OCI-LY1 (cell line): ENCODE data around the gene DCTD.

Experiments used
- H2AFZ ChIP-seq: fragments of 200-600 bp; sonication (generic), shearing (Covaris generic); 2 replicates; pipeline ENCODE4 v1.6.0; 2014; ENCODE audit warnings: antibody characterized with exemption, mild to moderate bottlenecking, low read length
- H3F3A ChIP-seq: fragments of 200-600 bp; sonication (generic), shearing (Covaris generic); 2 replicates; pipeline ENCODE4 v1.6.0; 2014; ENCODE audit warnings: mild to moderate bottlenecking, antibody characterized with exemption, low read length, moderate library complexity; ENCODE audit not compliant: insufficient read depth
- H3K27ac ChIP-seq: fragments of 200-600 bp; sonication (generic); 2 replicates; pipeline ENCODE4 v1.5.1; 2014; ENCODE audit warnings: low read length, mixed run types, mild to moderate bottlenecking, low read depth; ENCODE audit not compliant: poor library complexity, severe bottlenecking
- H3K27me3 ChIP-seq: fragments of 200-600 bp; sonication (generic); 2 replicates; pipeline ENCODE4 v1.6.0; 2014; ENCODE audit warnings: antibody characterized with exemption, mild to moderate bottlenecking, low read length, moderate library complexity; ENCODE audit not compliant: insufficient read depth
- H3K36me3 ChIP-seq: fragments of 200-600 bp; sonication (generic); 2 replicates; pipeline ENCODE4 v1.6.1; 2014; ENCODE audit warnings: mild to moderate bottlenecking, antibody characterized with exemption, low read length, moderate library complexity, mixed read lengths; ENCODE audit not compliant: insufficient read depth
- H3K4me1 ChIP-seq: fragments of 200-600 bp; sonication (generic); 2 replicates; pipeline ENCODE4 v1.5.1; 2014; ENCODE audit warnings: mild to moderate bottlenecking, low read length, moderate library complexity; ENCODE audit not compliant: insufficient read depth, severe bottlenecking
- H3K4me2 ChIP-seq: fragments of 200-600 bp; sonication (generic), shearing (Covaris generic); 2 replicates; pipeline ENCODE4 v1.6.1; 2014; ENCODE audit warnings: low read length
- H3K4me3 ChIP-seq: fragments of 200-600 bp; sonication (generic); 2 replicates; pipeline ENCODE4 v1.5.1; 2014; ENCODE audit warnings: low read length, low read depth, mild to moderate bottlenecking, mixed read lengths; ENCODE audit not compliant: poor library complexity, severe bottlenecking
- H3K79me2 ChIP-seq: fragments of 200-600 bp; shearing (Covaris generic); 2 replicates; pipeline ENCODE4 v1.6.1; 2016; ENCODE audit warnings: mixed run types, low read length, mixed read lengths; ENCODE audit not compliant: insufficient read depth
- H3K9ac ChIP-seq: fragments of 200-600 bp; sonication (generic), shearing (Covaris generic); 2 replicates; pipeline ENCODE4 v1.6.1; 2014; ENCODE audit warnings: mild to moderate bottlenecking, low read length, mixed read lengths
- H3K9me2 ChIP-seq: fragments of 200-600 bp; sonication (generic), shearing (Covaris generic); 2 replicates; pipeline ENCODE4 v1.6.1; 2014; ENCODE audit warnings: low read depth, mild to moderate bottlenecking, low read length, mixed read lengths
- H3K9me3 ChIP-seq: fragments of 200-600 bp; shearing (Covaris generic); 2 replicates; pipeline ENCODE4 v1.6.1; 2014; ENCODE audit warnings: low read length, mixed read lengths
- H4K20me1 ChIP-seq: fragments of 200-600 bp; sonication (generic), shearing (Covaris generic); 2 replicates; pipeline ENCODE4 v1.6.0; 2016; ENCODE audit warnings: mild to moderate bottlenecking, low read length; ENCODE audit not compliant: insufficient read depth
- EZH2 ChIP-seq: fragments of 200-600 bp; sonication (generic), shearing (Covaris generic); IDR thresholded peaks from 2 replicates; pipeline ENCODE4 v1.8.0; 2017; ENCODE audit warnings: borderline replicate concordance, mixed run types, mild to moderate bottlenecking, antibody characterized with exemption, low read length, moderate library complexity, mixed read lengths
- TF ChIP-seq, protein P1 (sequence below): fragments of 200-600 bp; sonication (generic), shearing (Covaris generic); IDR thresholded peaks from 2 replicates; pipeline ENCODE4 v1.5.1; 2017; ENCODE audit warnings: mild to moderate bottlenecking, antibody characterized with exemption, low read length, moderate library complexity, mixed read lengths

Gene DCTD

DNA sequence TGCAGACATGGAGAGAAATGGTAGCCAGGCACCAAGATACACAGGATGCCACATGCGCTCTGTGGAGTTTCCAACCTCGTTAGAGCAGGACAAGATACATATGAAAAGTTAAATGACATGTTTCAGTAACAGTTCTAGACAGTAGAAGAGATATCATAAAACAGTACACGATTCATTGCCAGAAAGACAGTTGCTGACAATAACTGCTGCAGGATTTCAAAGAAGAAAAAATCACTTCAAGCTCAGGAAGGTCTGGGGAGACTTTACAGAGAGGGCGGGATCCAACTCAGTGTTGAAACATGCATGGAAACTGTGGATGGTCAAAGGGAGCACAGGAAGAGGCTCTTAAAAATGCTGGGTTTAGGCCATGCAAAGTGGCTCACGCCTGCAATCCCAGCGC lies 31.0 kb downstream of the DCTD start:
- no peaks in the 10 kb centered on the region for H3K27me3 ChIP-seq
- peaks cover 37% of the 10 kb centered on the region for H3K36me3 ChIP-seq

GRCh38 chr4:182885738-182886077 lies 31.5 kb downstream of the DCTD start:
- Histone ChIP-seq H3F3A (no peaks in the 10 kb centered on the region), H3K9ac (no peak overlapping the region), H3K79me2 (no peaks in the 10 kb centered on the region), H3K27ac (no peak overlapping the region), H3K4me2 (no peak overlapping the region), H2AFZ (no peak overlapping the region), H3K9me3 (peaks cover 3% of the 10 kb centered on the region; the same call in 1 of the 2 replicates), H3K27me3 (no peaks in the 10 kb centered on the region), H4K20me1 (no peaks in the 10 kb centered on the region), H3K9me2 (no peaks in the 10 kb centered on the region), H3K36me3 (peaks cover 32% of the 10 kb centered on the region), H3K4me1 (no peaks in the 10 kb centered on the region), H3K4me3 (no peak overlapping the region)
- TF ChIP-seq, protein P1, sequence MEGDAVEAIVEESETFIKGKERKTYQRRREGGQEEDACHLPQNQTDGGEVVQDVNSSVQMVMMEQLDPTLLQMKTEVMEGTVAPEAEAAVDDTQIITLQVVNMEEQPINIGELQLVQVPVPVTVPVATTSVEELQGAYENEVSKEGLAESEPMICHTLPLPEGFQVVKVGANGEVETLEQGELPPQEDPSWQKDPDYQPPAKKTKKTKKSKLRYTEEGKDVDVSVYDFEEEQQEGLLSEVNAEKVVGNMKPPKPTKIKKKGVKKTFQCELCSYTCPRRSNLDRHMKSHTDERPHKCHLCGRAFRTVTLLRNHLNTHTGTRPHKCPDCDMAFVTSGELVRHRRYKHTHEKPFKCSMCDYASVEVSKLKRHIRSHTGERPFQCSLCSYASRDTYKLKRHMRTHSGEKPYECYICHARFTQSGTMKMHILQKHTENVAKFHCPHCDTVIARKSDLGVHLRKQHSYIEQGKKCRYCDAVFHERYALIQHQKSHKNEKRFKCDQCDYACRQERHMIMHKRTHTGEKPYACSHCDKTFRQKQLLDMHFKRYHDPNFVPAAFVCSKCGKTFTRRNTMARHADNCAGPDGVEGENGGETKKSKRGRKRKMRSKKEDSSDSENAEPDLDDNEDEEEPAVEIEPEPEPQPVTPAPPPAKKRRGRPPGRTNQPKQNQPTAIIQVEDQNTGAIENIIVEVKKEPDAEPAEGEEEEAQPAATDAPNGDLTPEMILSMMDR: no peak
- no peak for TF ChIP-seq EZH2

More for the DNA sequence above, 31.0 kb downstream of the DCTD start:
- H3K4me1 ChIP-seq: no peaks in the 10 kb centered on the region
- H3F3A ChIP-seq: no peaks in the 10 kb centered on the region
- no peak overlapping the region for H3K4me3 ChIP-seq
- H3K9ac ChIP-seq: no peak overlapping the region
- H3K4me2 ChIP-seq: no peak overlapping the region
- H3K27ac ChIP-seq: no peak overlapping the region
- no peaks in the 10 kb centered on the region for H4K20me1 ChIP-seq
- no peak for TF ChIP-seq EZH2
- TF ChIP-seq, protein P1: no peak
- no peaks in the 10 kb centered on the region for H3K9me2 ChIP-seq
- H3K9me3 ChIP-seq: peaks cover 3% of the 10 kb centered on the region; the same call in 1 of the 2 replicates
- no peak overlapping the region for H2AFZ ChIP-seq
- H3K79me2 ChIP-seq: no peaks in the 10 kb centered on the region

- Histone ChIP-seq H3K79me2 (no peaks in the 10 kb centered on the region), H3K9me2 (no peaks in the 10 kb centered on the region), H3K4me3 (no peak overlapping the region), H3K27ac (no peak overlapping the region), H4K20me1 (no peaks in the 10 kb centered on the region), H3K4me2 (no peak overlapping the region), H3K36me3 (peaks cover 27% of the 10 kb centered on the region), H2AFZ (no peak overlapping the region), H3K4me1 (no peaks in the 10 kb centered on the region), H3F3A (no peaks in the 10 kb centered on the region), H3K9ac (no peak overlapping the region), H3K9me3 (peaks cover 3% of the 10 kb centered on the region; the same call in 1 of the 2 replicates), H3K27me3 (no peaks in the 10 kb centered on the region)
- TF ChIP-seq, protein P1: no peak
- TF ChIP-seq EZH2: no peak
These were observed 32.0 kb downstream of the DCTD start for GRCh38 chr4:182885022-182885737.
